CD4-positive, alpha-beta memory T cell (primary cell): Measurements from ENCODE around the gene LBHD2. TPM values are rescaled to one million over a fixed set of nuclear protein-coding genes. Genes with fewer than 3 reads are reported as not detected.

ENCODE experiments used
- CTCF ChIA-PET: fragments of 350-600 bp; sonication (Branson Sonifier 250); formaldehyde crosslinking; loops from one replicate; lab custom pipeline; 2021; ENCODE audit warnings: inconsistent platforms; ENCODE audit not compliant: partially characterized antibody; lab: Charles Lee
- POLR2A ChIA-PET: fragments of 350-600 bp; sonication (Branson Sonifier 250); formaldehyde crosslinking; loops from one replicate; lab custom pipeline; 2021; ENCODE audit not compliant: partially characterized antibody; lab: Charles Lee
- DNase-seq, 5 donors: peaks; one replicate each; pipeline versions ENCODE4 v3.0.0 to v3.0.0-alpha.2; 2020 to 2022; ENCODE audit warnings: mixed read lengths in 1 of 5
- H3K27ac ChIP-seq: one replicate; pipeline ENCODE4 v1.7.0; 2013; ENCODE audit warnings: low read depth, low read length
- H3K27me3 ChIP-seq: 2 replicates; pipeline ENCODE4 v1.7.0; 2013; ENCODE audit warnings: mild to moderate bottlenecking, low read length, moderate library complexity; ENCODE audit not compliant: insufficient read depth
- H3K36me3 ChIP-seq: 2 replicates; pipeline ENCODE4 v1.7.0; 2013; ENCODE audit warnings: mild to moderate bottlenecking, low read length, moderate library complexity; ENCODE audit not compliant: insufficient read depth
- H3K4me1 ChIP-seq: 2 replicates; pipeline ENCODE4 v1.7.0; 2013; ENCODE audit warnings: mild to moderate bottlenecking, low read length, moderate library complexity; ENCODE audit not compliant: insufficient read depth
- H3K4me3 ChIP-seq, 2 donors: one replicate each; pipeline ENCODE4 v1.7.0; 2013; ENCODE audit warnings: low read length in 2 of 2, mild to moderate bottlenecking in 1 of 2
- H3K9me3 ChIP-seq, 2 donors: one replicate each; pipeline ENCODE4 v1.7.0; 2013; ENCODE audit warnings: low read length in 2 of 2, control low read depth in 1 of 2; ENCODE audit not compliant: control insufficient read depth in 1 of 2
- H3K27ac Mint-ChIP-seq, 7 donors: one replicate each; pipeline ENCODE4 v1.8.0; 2020 to 2021; ENCODE audit warnings: mixed read lengths in 7 of 7, mild to moderate bottlenecking in 6 of 7, inconsistent platforms in 3 of 7, moderate library complexity in 3 of 7
- H3K27me3 Mint-ChIP-seq, 2 donors: one replicate each; pipeline ENCODE4 v1.8.0; 2020 to 2021; ENCODE audit warnings: mixed read lengths in 2 of 2
- H3K36me3 Mint-ChIP-seq, 2 donors: one replicate each; pipeline ENCODE4 v1.8.0; 2020 to 2021; ENCODE audit warnings: mixed read lengths in 2 of 2, inconsistent platforms in 1 of 2, mild to moderate bottlenecking in 1 of 2
- H3K4me1 Mint-ChIP-seq, 4 donors: one replicate each; pipeline ENCODE4 v1.8.0; 2020 to 2021; ENCODE audit warnings: mixed read lengths in 4 of 4, mild to moderate bottlenecking in 1 of 4
- H3K4me3 Mint-ChIP-seq, 8 donors: one replicate each; pipeline ENCODE4 v1.8.0; 2020 to 2021; ENCODE audit warnings: mixed read lengths in 8 of 8, mild to moderate bottlenecking in 7 of 8, moderate library complexity in 6 of 8, inconsistent platforms in 3 of 8
- H3K9me3 Mint-ChIP-seq, 8 donors: one replicate each; pipeline ENCODE4 v1.8.0; 2020 to 2021; ENCODE audit warnings: mixed read lengths in 8 of 8, mild to moderate bottlenecking in 5 of 8, inconsistent platforms in 3 of 8, moderate library complexity in 1 of 8
- intact Hi-C: fragments of 100-400 bp; cut with micrococcal nuclease; formaldehyde crosslinking; loops from one replicate; pipeline ENCODE4 v1.15.1; 2023
- polyA plus RNA-seq, 2 donors: library from polyadenylated mRNA; unstranded; fragments of 300-500 nt; fragmentation: Illumina TruSeq; gene quantifications; one replicate each; pipeline ENCODE4 v1.2.3, GENCODE V29; 2021
- total RNA-seq, 2 experiments: library from RNA; stranded (reverse); gene quantifications; one replicate each; pipeline ENCODE4 v1.2.3, GENCODE V29; 2021

LBHD2 gene
- total and polyA plus RNA-seq, 4 experiments from 2014 or later, result not detected

DNA sequence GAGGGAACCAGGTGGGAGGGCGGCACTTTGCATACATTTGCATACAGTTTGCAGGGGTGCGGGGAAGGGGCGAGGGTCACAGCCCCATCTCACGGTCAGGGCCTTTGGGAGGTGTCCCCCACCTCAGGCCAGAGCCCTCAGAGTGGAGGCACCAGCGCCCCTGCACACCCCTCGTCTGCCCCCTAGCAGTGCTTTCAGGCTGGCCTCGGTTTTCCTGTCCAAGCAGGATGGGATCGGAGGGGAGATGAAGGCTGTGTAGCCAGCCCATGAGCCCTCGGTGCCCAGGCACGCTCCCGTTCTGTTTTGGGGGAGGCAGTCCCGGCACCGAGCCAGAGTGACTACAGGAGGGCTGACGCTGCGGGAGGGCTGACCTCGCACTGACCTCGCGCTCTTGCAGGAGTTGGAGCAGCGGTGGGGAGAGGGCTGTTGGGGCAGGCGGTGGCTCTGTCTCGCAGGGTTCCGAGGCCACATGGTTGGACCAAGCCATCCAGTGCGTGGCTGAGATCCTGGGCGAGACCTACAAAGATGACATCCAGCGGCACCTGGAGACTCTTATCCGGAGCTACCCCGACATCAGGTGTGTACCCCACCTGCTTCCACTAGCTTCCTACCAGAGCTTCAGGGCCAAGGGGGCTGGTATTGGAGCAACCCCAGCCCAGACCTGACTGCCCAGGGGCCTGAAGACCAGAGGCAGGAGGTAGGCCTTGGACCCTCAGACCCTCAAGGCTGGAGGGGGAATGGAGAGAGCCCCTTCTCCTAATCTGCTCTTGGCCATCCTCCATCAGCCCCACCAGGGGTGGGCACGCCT lies 24.1 kb downstream of the LBHD2 start:
- Histone ChIP-seq H3K27ac (no peak overlapping the region), H3K36me3 (no peaks in the 10 kb centered on the region), H3K9me3 (no peaks in the 10 kb centered on the region), H3K4me3 (no peak overlapping the region), H3K4me1 (peaks cover 13% of the 10 kb centered on the region), H3K27me3 (peaks cover 8% of the 10 kb centered on the region)
- Mint-ChIP-seq H3K4me3 (no peak overlapping the region), H3K4me1 (peaks cover 4 to 16% (median 10%) of the 10 kb centered on the region in 4 donors), H3K36me3 (no peaks in the 10 kb centered on the region), H3K27me3 (peaks cover 11 to 16% of the 10 kb centered on the region in 2 donors), H3K27ac (no peak overlapping the region), H3K9me3 (peaks cover 0 to 1% (median 0%) of the 10 kb centered on the region in 8 donors)
- CTCF ChIA-PET, result interaction anchor here (0.8 kb wide), 1 partner anchor 7 kb away, joined by 3 read pairs; no protein-coding TSS in a partner anchor
- intact Hi-C loops, result loop anchor here (5.0 kb wide), 1 partner anchor 416 kb away; no protein-coding TSS in a partner anchor
- POLR2A ChIA-PET, result no interaction called here
- no peak for DNase-seq

DNA sequence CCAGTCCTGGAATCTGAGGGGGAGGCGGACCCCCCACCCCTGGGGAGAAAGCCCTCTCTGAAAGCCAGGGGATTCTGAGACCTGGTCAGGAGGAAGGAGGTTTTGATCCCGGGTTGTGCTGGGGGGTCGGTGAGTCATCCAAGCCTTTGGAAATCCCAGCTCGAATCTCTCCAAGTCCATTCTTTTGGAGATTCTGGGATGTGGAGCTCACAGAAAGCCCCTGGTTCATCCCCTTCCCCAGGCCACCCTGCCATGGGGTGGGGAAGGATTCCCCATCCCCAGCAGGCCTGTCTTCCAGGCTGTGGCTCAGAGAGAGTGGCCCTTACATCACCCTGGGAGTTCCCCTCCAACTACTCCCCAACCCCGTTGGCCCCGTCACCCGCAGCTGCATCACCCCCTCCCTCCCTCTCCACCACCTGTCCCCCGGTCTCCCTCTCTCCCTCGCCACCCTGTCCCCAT lies 24.8 kb downstream of the LBHD2 start:
- no peaks in the 10 kb centered on the region for H3K9me3 ChIP-seq
- Mint-ChIP-seq H3K4me3 (no peak overlapping the region), H3K4me1 (peaks cover 4 to 11% (median 7%) of the 10 kb centered on the region in 4 donors), H3K27me3 (peaks cover 7 to 13% of the 10 kb centered on the region in 2 donors), H3K36me3 (no peaks in the 10 kb centered on the region), H3K27ac (no peak overlapping the region), H3K9me3 (no peaks in the 10 kb centered on the region)
- H3K27ac ChIP-seq, result no peak overlapping the region
- no peak overlapping the region for H3K4me3 ChIP-seq
- H3K27me3 ChIP-seq, result peaks cover 8% of the 10 kb centered on the region
- POLR2A ChIA-PET, result no interaction called here
- CTCF ChIA-PET, result interaction anchor here (0.8 kb wide), 1 partner anchor 8 kb away, joined by 3 read pairs; no protein-coding TSS in a partner anchor
- no peak for DNase-seq
- peaks cover 13% of the 10 kb centered on the region for H3K4me1 ChIP-seq
- H3K36me3 ChIP-seq, result no peaks in the 10 kb centered on the region
- intact Hi-C loops, result loop anchor here (5.0 kb wide), 1 partner anchor 416 kb away; no protein-coding TSS in a partner anchor

GRCh38 chr14:103109535-103110441 lies 25.8 kb downstream of the LBHD2 start:
- no peaks in the 10 kb centered on the region for H3K36me3 Mint-ChIP-seq

DNA sequence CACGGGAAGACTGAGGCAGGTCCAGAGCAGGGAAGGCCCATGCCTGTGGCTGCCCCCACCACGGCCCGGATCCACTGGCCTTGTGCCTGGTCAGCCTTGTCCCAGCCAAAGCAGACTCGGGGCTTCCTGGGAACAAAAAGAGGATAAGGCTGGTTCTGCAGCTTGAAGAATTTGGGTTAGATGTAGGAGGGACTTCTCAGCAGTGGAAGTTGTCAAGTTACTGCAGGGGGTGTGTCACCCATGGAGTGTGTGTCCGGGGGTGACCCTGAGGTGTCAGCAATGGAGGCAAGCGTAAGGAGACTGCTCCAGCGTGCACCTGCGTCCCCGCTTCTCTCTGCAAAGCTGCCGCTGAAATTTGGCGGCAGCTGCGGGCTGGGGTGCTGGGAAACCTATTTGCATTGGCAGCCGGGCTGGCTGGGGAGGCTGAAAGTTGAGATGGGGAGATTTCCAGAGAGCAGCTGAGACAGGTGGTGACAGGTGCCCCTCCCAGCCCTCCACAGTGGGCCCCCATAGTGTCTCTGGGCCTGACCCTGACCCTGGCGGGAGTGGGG lies 26.7 kb downstream of the LBHD2 start:
- H3K9me3 Mint-ChIP-seq, result no peaks in the 10 kb centered on the region
- ChIA-PET POLR2A (no interaction called here), CTCF (no interaction called here)
- DNase-seq, result no peak
- H3K27me3 Mint-ChIP-seq, result peaks cover 2 to 5% of the 10 kb centered on the region in 2 donors
- intact Hi-C loops, result no loop called here
- no peaks in the 10 kb centered on the region for H3K36me3 Mint-ChIP-seq
- H3K27ac Mint-ChIP-seq, result no peak overlapping the region
- Histone ChIP-seq H3K4me1 (peaks cover 4% of the 10 kb centered on the region), H3K36me3 (no peaks in the 10 kb centered on the region), H3K27me3 (no peaks in the 10 kb centered on the region), H3K4me3 (no peak overlapping the region), H3K9me3 (no peaks in the 10 kb centered on the region), H3K27ac (no peak overlapping the region)
- H3K4me1 Mint-ChIP-seq, result peaks cover 5 to 6% (median 5%) of the 10 kb centered on the region in 4 donors
- no peak overlapping the region for H3K4me3 Mint-ChIP-seq

More at GRCh38 chr14:103109535-103110441, 25.8 kb downstream of the LBHD2 start:
- H3K4me1 ChIP-seq, result peaks cover 12% of the 10 kb centered on the region
- H3K9me3 ChIP-seq, result no peaks in the 10 kb centered on the region
- ChIA-PET POLR2A (no interaction called here), CTCF (no interaction called here)
- Mint-ChIP-seq H3K4me1 (peaks cover 3 to 11% (median 9%) of the 10 kb centered on the region in 4 donors), H3K4me3 (no peak overlapping the region), H3K9me3 (no peaks in the 10 kb centered on the region), H3K27me3 (peaks cover 7 to 11% of the 10 kb centered on the region in 2 donors), H3K27ac (no peak overlapping the region)
- no peak for DNase-seq
- no peaks in the 10 kb centered on the region for H3K36me3 ChIP-seq
- peaks cover under 1% of the 10 kb centered on the region for H3K27me3 ChIP-seq
- H3K4me3 ChIP-seq, result no peak overlapping the region
- intact Hi-C loops, result loop anchor here (5.0 kb wide), 1 partner anchor 417 kb away; no protein-coding TSS in a partner anchor
- no peak overlapping the region for H3K27ac ChIP-seq

GRCh38 chr14:103111232-103111868 lies 27.3 kb downstream of the LBHD2 start:
- intact Hi-C loops, result no loop called here
- CTCF ChIA-PET, result no interaction called here

GRCh38 chr14:103112400-103113243 lies 28.6 kb downstream of the LBHD2 start:
- intact Hi-C loops, result no loop called here
- Mint-ChIP-seq H3K27ac (no peak overlapping the region), H3K4me1 (peaks cover 4 to 6% (median 5%) of the 10 kb centered on the region in 4 donors), H3K36me3 (no peaks in the 10 kb centered on the region), H3K27me3 (peaks cover 2 to 3% of the 10 kb centered on the region in 2 donors), H3K9me3 (no peaks in the 10 kb centered on the region), H3K4me3 (no peak overlapping the region)
- Histone ChIP-seq H3K4me3 (no peak overlapping the region), H3K36me3 (no peaks in the 10 kb centered on the region), H3K9me3 (no peaks in the 10 kb centered on the region), H3K27ac (no peak overlapping the region), H3K27me3 (no peaks in the 10 kb centered on the region), H3K4me1 (peaks cover 4% of the 10 kb centered on the region)
- no peak for DNase-seq
- ChIA-PET POLR2A (no interaction called here), CTCF (interaction anchor here (1.6 kb wide), 1 partner anchor 8 kb away, joined by 7 read pairs; no protein-coding TSS in a partner anchor)

More at GRCh38 chr14:103111232-103111868, 27.3 kb downstream of the LBHD2 start:
- no peaks in the 10 kb centered on the region for H3K9me3 Mint-ChIP-seq
- Histone ChIP-seq H3K27ac (no peak overlapping the region), H3K4me3 (no peak overlapping the region), H3K9me3 (no peaks in the 10 kb centered on the region), H3K4me1 (peaks cover 4% of the 10 kb centered on the region), H3K27me3 (no peaks in the 10 kb centered on the region), H3K36me3 (no peaks in the 10 kb centered on the region)
- peaks cover 2 to 3% of the 10 kb centered on the region in 2 donors for H3K27me3 Mint-ChIP-seq
- H3K4me3 Mint-ChIP-seq, result no peak overlapping the region
- DNase-seq, result no peak
- POLR2A ChIA-PET, result no interaction called here
- no peak overlapping the region for H3K27ac Mint-ChIP-seq
- H3K4me1 Mint-ChIP-seq, result peaks cover 4 to 6% (median 5%) of the 10 kb centered on the region in 4 donors
- H3K36me3 Mint-ChIP-seq, result no peaks in the 10 kb centered on the region
